DOHH2 (cell line): ENCODE results near the gene ZNF879.

ENCODE experiments used
- H3F3A ChIP-seq: fragments of 200-600 bp; sonication (generic), shearing (Covaris generic); 2 replicates; pipeline ENCODE4 v1.6.0; 2016; ENCODE audit warnings: antibody characterized with exemption, mild to moderate bottlenecking; ENCODE audit not compliant: control insufficient read depth, insufficient read depth
- H3K27ac ChIP-seq: fragments of 200-600 bp; sonication (generic); 2 replicates; pipeline ENCODE4 v1.5.1; 2014; ENCODE audit warnings: low read depth, mild to moderate bottlenecking, low read length, moderate library complexity
- H3K27me3 ChIP-seq: fragments of 200-600 bp; sonication (generic); 2 replicates; pipeline ENCODE4 v1.6.1; 2014; ENCODE audit warnings: mild to moderate bottlenecking, low read length, mixed read lengths; ENCODE audit not compliant: control insufficient read depth
- H3K36me3 ChIP-seq: fragments of 200-600 bp; sonication (generic); 2 replicates; pipeline ENCODE4 v1.6.1; 2014; ENCODE audit warnings: mild to moderate bottlenecking, low read length, moderate library complexity, mixed read lengths; ENCODE audit not compliant: control insufficient read depth
- H3K4me1 ChIP-seq: fragments of 200-600 bp; sonication (generic); 2 replicates; pipeline ENCODE4 v1.6.1; 2014; ENCODE audit warnings: mild to moderate bottlenecking, low read length, mixed read lengths; ENCODE audit not compliant: control insufficient read depth
- H3K4me2 ChIP-seq: fragments of 200-600 bp; sonication (generic); 2 replicates; pipeline ENCODE4 v1.6.0; 2014; ENCODE audit warnings: mild to moderate bottlenecking, low read length, moderate library complexity
- H3K4me3 ChIP-seq: fragments of 200-600 bp; sonication (generic); 2 replicates; pipeline ENCODE4 v1.5.1; 2014; ENCODE audit warnings: mild to moderate bottlenecking, low read length, mixed read lengths
- H3K79me2 ChIP-seq: fragments of 200-600 bp; sonication (generic); 2 replicates; pipeline ENCODE4 v1.6.1; 2014; ENCODE audit warnings: mild to moderate bottlenecking, low read length, mixed read lengths; ENCODE audit not compliant: control insufficient read depth
- H3K9me2 ChIP-seq: fragments of 200-600 bp; sonication (generic); replicated peaks from 2 replicates; pipeline ENCODE4 v1.6.1; 2014; ENCODE audit warnings: mild to moderate bottlenecking, low read length, mixed read lengths; ENCODE audit not compliant: control insufficient read depth
- H3K9me3 ChIP-seq: fragments of 200-600 bp; sonication (generic); 2 replicates; pipeline ENCODE4 v1.6.1; 2014; ENCODE audit warnings: antibody characterized with exemption, low read length, mixed read lengths; ENCODE audit not compliant: control insufficient read depth, insufficient read depth
- H4K20me1 ChIP-seq: fragments of 200-600 bp; sonication (generic); 2 replicates; pipeline ENCODE4 v1.6.0; 2014; ENCODE audit warnings: low read depth, mild to moderate bottlenecking, antibody characterized with exemption, low read length, moderate library complexity; ENCODE audit not compliant: control insufficient read depth, insufficient read depth
- EZH2phosphoT487 ChIP-seq: fragments of 200-600 bp; sonication (generic); IDR thresholded peaks from 2 replicates; pipeline ENCODE4 v1.6.1; 2017; ENCODE audit warnings: borderline replicate concordance, mild to moderate bottlenecking, antibody characterized with exemption, low read length, moderate library complexity, mixed read lengths
- TF ChIP-seq, protein P1 (sequence below): fragments of 200-600 bp; sonication (generic); IDR thresholded peaks from one replicate; pipeline ENCODE4 v1.5.1; 2014; ENCODE audit warnings: antibody characterized with exemption, mild to moderate bottlenecking, low read depth, low read length; ENCODE audit not compliant: poor library complexity, severe bottlenecking

Gene ZNF879

DNA sequence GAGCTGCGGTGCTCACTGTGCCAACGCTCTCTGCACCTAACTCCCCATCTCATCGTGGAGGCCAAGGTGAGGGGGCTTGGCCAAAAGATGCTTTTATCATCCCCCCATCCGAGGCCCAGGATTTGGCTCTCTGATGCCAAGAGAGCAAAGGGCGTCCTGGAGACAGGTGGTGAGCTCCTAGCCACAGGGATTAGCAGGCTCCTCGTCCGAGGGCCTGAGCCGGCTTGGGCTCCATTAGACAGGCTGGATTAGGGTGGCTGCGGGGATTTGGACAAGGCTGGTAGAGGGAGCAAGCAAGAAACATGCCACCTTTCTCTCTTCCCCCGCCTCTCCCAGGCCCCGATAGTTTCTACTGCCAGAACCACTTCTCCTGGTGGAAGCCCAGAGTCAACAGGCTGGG is 27.4 kb upstream of the ZNF879 start:
- Histone ChIP-seq H3F3A (no peaks in the 10 kb centered on the region), H3K4me2 (no peak overlapping the region), H3K4me1 (no peaks in the 10 kb centered on the region), H3K27ac (no peak overlapping the region), H3K9me3 (no peaks in the 10 kb centered on the region; the same call in 1 of the 2 replicates), H3K27me3 (no peaks in the 10 kb centered on the region), H3K79me2 (no peaks in the 10 kb centered on the region), H3K36me3 (no peaks in the 10 kb centered on the region), H4K20me1 (no peaks in the 10 kb centered on the region), H3K9me2 (no peaks in the 10 kb centered on the region), H3K4me3 (no peak overlapping the region)
- TF ChIP-seq, protein P1, sequence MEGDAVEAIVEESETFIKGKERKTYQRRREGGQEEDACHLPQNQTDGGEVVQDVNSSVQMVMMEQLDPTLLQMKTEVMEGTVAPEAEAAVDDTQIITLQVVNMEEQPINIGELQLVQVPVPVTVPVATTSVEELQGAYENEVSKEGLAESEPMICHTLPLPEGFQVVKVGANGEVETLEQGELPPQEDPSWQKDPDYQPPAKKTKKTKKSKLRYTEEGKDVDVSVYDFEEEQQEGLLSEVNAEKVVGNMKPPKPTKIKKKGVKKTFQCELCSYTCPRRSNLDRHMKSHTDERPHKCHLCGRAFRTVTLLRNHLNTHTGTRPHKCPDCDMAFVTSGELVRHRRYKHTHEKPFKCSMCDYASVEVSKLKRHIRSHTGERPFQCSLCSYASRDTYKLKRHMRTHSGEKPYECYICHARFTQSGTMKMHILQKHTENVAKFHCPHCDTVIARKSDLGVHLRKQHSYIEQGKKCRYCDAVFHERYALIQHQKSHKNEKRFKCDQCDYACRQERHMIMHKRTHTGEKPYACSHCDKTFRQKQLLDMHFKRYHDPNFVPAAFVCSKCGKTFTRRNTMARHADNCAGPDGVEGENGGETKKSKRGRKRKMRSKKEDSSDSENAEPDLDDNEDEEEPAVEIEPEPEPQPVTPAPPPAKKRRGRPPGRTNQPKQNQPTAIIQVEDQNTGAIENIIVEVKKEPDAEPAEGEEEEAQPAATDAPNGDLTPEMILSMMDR, result no peak
- TF ChIP-seq EZH2phosphoT487, result no peak

GRCh38 chr5:178997191-178997590 is 26.4 kb upstream of the ZNF879 start:
- H3K9me2 ChIP-seq, result no peaks in the 10 kb centered on the region
- H3K9me3 ChIP-seq, result no peaks in the 10 kb centered on the region; the same call in 1 of the 2 replicates
- H3K27me3 ChIP-seq, result no peaks in the 10 kb centered on the region
- no peak overlapping the region for H3K4me2 ChIP-seq
- no peaks in the 10 kb centered on the region for H3K79me2 ChIP-seq
- H3K36me3 ChIP-seq, result no peaks in the 10 kb centered on the region
- H3K27ac ChIP-seq, result no peak overlapping the region
- no peaks in the 10 kb centered on the region for H4K20me1 ChIP-seq
- H3K4me1 ChIP-seq, result no peaks in the 10 kb centered on the region
- no peak overlapping the region for H3K4me3 ChIP-seq
- TF ChIP-seq EZH2phosphoT487, result no peak
- TF ChIP-seq, protein P1, result no peak
- H3F3A ChIP-seq, result no peaks in the 10 kb centered on the region

DNA sequence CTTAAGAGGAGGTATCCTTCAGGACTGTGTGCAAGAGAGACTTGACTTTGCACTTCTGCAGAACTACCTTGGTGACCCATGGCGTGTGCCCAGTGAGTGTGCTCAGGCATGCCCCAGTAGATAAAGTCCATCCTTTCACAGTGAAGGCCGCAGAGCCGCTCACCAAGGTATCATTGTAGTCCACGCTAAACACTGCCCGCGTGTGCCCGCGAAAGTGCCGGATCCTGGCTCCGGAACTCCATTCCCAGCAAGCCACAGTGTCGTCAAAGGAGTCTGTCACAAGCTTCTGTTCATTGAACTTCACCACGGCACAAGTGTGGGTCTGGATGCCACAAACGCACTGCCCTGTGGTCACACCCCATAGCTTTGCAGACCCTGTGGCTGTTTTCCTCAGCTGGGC is 25.2 kb upstream of the ZNF879 start:
- H3K27me3 ChIP-seq, result no peaks in the 10 kb centered on the region
- no peaks in the 10 kb centered on the region for H4K20me1 ChIP-seq
- H3K4me3 ChIP-seq, result no peak overlapping the region
- no peak overlapping the region for H3K27ac ChIP-seq
- no peak for TF ChIP-seq EZH2phosphoT487
- TF ChIP-seq, protein P1, result no peak
- no peaks in the 10 kb centered on the region for H3F3A ChIP-seq
- no peaks in the 10 kb centered on the region for H3K9me2 ChIP-seq
- no peak overlapping the region for H3K4me2 ChIP-seq
- H3K79me2 ChIP-seq, result no peaks in the 10 kb centered on the region
- H3K9me3 ChIP-seq, result no peaks in the 10 kb centered on the region; the same call in 1 of the 2 replicates
- H3K36me3 ChIP-seq, result no peaks in the 10 kb centered on the region
- no peaks in the 10 kb centered on the region for H3K4me1 ChIP-seq
